Activated naive CD4-positive, alpha-beta T cell treated with anti-CD3 and anti-CD28 coated beads, Interleukin-2, amount 10 ng/mL, durations not matched to agents 7 days and 5 days (primary cell): ENCODE measurements around the gene TSHZ2.

ENCODE experiments used
- CTCF ChIA-PET: fragments of 350-600 bp; sonication (Branson Sonifier 250); formaldehyde crosslinking; loops from one replicate; lab custom pipeline; 2021; ENCODE audit warnings: antibody characterized with exemption; lab: Charles Lee
- DNase-seq: peaks from one replicate; pipeline ENCODE4 v3.0.0-alpha.2; 2020
- H3K27ac Mint-ChIP-seq: one replicate; pipeline ENCODE4 v1.8.0; 2021; ENCODE audit warnings: mild to moderate bottlenecking, moderate library complexity, mixed read lengths
- H3K27me3 Mint-ChIP-seq: one replicate; pipeline ENCODE4 v1.8.0; 2021; ENCODE audit warnings: mild to moderate bottlenecking, mixed read lengths
- H3K36me3 Mint-ChIP-seq: one replicate; pipeline ENCODE4 v1.8.0; 2021; ENCODE audit warnings: mixed read lengths
- H3K4me1 Mint-ChIP-seq: one replicate; pipeline ENCODE4 v1.8.0; 2021; ENCODE audit warnings: mixed read lengths
- H3K4me3 Mint-ChIP-seq: one replicate; pipeline ENCODE4 v1.8.0; 2021; ENCODE audit warnings: mild to moderate bottlenecking, moderate library complexity, mixed read lengths
- H3K9me3 Mint-ChIP-seq: one replicate; pipeline ENCODE4 v1.8.0; 2021; ENCODE audit warnings: mixed read lengths

The TSHZ2 gene

DNA sequence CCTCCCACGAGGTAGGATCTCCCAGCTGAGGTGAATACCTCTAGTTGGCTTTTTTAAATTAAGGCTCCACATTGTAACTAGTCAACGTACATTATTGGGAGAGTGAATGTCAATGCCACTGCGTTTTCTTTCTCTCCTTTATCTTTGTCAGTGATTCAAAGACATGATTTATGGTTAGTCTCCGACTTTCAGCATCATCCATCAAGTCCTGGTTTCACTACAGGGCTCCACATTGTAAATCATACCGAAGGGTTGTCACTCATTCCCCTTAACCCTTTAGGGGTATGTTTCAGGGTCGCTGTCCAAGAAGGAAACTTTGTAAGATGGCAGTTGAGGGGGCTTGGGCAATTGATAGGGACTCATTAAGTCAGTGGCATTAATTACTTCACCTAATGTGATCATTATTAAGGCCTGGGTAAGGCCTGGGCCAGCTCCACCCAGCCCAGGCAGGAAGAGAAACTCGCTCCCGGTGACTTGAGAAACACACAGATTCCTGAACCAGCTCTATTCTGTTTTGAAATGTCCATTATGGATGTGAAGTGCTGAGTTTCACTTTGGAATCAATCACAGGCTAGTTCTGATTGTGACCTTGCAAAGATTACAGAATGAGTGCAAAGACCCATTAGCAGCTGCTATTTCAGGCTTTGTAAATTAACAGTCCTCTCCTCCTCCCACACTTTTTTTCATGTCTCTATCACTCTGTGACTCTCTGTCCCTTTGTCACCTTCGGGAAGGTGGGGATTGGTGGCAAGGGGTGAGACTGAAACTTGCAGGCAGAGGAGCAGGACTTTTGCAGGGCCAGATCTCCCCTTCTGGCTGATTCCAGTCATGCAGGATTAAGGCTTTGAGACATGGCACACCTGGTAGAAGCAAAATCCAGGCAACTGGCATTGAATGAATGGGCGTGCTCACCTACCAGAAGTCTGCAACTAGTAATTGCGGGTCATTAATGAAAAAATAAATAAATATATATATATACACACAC, 222.4 kb downstream of the TSHZ2 start:
- Mint-ChIP-seq H3K27ac (no peak overlapping the region), H3K36me3 (no peaks in the 10 kb centered on the region), H3K4me1 (no peaks in the 10 kb centered on the region), H3K27me3 (no peaks in the 10 kb centered on the region), H3K9me3 (no peaks in the 10 kb centered on the region), H3K4me3 (no peak overlapping the region)
- no peak for DNase-seq
- CTCF ChIA-PET = no interaction called here

GRCh38 chr20:53195876-53196610, 223.9 kb downstream of the TSHZ2 start:
- Mint-ChIP-seq H3K4me3 (no peak overlapping the region), H3K4me1 (no peaks in the 10 kb centered on the region), H3K27ac (no peak overlapping the region), H3K36me3 (no peaks in the 10 kb centered on the region), H3K9me3 (no peaks in the 10 kb centered on the region), H3K27me3 (no peaks in the 10 kb centered on the region)
- no peak for DNase-seq
- CTCF ChIA-PET = no interaction called here

DNA sequence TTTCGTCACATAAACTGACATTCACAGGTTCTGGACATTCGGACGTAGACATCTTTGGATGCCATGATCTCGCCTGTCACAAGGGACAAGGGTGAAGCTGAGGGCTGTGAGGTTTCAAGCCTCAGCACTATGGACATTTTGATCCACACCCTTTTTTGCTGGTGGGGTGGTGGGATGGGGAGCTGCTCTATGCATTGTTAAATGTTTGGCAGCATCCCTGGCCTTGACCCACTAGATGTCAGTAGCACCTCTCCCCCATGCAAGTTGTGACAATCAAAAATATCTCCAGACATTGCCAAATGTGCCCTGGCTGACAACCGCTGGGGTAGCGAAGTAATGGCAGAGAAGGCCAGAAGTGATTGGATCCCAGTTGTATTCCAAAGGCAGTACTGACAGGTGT, 229.4 kb downstream of the TSHZ2 start:
- Mint-ChIP-seq H3K9me3 (no peaks in the 10 kb centered on the region), H3K4me3 (no peak overlapping the region), H3K36me3 (no peaks in the 10 kb centered on the region), H3K27ac (no peak overlapping the region), H3K4me1 (no peaks in the 10 kb centered on the region), H3K27me3 (no peaks in the 10 kb centered on the region)
- CTCF ChIA-PET = no interaction called here
- no peak for DNase-seq

DNA sequence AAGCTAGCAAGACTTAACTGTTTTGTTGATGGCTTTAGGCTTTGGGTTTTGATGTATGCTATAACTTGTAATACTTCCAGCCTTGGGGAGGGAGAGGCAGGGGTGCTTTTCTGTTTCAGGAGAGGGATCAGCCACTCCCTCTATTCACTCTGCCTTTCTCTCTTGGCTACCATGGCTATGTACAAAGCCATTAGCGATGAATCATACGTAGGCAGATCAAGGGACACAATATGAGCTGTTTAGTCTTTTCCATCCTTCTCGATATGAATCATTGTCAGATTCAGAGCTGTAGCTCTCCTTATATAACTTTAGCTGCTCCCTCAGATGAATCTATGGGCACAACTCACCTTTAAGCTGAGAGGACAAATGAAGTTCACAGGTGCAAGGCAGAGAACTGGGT, 230.6 kb downstream of the TSHZ2 start:
- Mint-ChIP-seq H3K4me3 (no peak overlapping the region), H3K4me1 (peaks cover 7% of the 10 kb centered on the region), H3K36me3 (no peaks in the 10 kb centered on the region), H3K9me3 (no peaks in the 10 kb centered on the region), H3K27me3 (no peaks in the 10 kb centered on the region), H3K27ac (no peak overlapping the region)
- CTCF ChIA-PET = interaction anchor here (0.9 to 1.1 kb wide), 3 partner anchors 14 to 344 kb away, joined by 3 to 4 read pairs (median 3); no protein-coding TSS in a partner anchor
- no peak for DNase-seq

- no peak overlapping the region for H3K4me3 Mint-ChIP-seq
- no peaks in the 10 kb centered on the region for H3K36me3 Mint-ChIP-seq
- DNase-seq = no peak
- CTCF ChIA-PET = interaction anchor here (1.2 kb wide), 1 partner anchor 11 kb away, joined by 3 read pairs; no protein-coding TSS in a partner anchor
- peaks cover 24% of the 10 kb centered on the region for H3K4me1 Mint-ChIP-seq
- H3K27me3 Mint-ChIP-seq = no peaks in the 10 kb centered on the region
- H3K9me3 Mint-ChIP-seq = no peaks in the 10 kb centered on the region
- no peak overlapping the region for H3K27ac Mint-ChIP-seq
Observed at GRCh38 chr20:53205046-53205445, 232.9 kb downstream of the TSHZ2 start.

DNA sequence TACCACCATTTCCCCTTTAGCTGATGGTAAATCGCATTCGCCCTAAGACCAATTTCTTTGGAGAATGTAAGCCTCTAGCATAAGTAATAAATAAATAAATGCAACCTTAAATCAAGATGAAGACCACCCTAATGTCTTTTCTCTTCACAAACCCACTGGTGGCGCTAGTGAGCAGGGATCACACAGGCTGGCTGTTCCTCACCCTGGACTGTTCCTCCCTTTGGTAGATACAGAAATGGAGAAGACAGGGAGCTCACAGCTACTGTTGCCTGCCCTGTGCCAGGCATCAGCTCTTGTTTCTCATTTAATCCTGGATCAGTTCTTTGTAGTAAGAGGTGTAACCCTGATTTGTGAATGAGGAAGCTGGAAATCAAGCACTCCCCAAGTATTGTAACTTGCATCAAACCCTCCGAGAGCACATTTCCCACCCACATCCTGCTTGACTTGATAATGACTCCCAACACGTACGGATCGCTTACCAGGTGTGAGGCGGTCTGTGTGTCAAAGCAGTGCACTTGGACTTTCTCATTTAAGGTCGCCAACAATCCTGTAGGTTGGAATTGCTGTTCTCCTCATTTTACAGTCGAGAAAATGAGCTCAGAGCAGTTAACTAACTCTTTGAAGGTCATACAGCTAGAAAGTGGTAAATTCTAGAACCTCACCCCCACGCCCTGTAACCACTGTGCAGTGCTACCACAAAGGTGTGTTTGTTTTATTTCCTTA, 236.1 kb downstream of the TSHZ2 start:
- DNase-seq = peak; percentile 63
- peak overlapping the region; percentile 55 for H3K4me3 Mint-ChIP-seq
- no peaks in the 10 kb centered on the region for H3K9me3 Mint-ChIP-seq
- peaks cover 26% of the 10 kb centered on the region for H3K4me1 Mint-ChIP-seq
- CTCF ChIA-PET = interaction anchor here (0.7 to 2.0 kb wide), 11 partner anchors 8 to 804 kb away, joined by 3 to 8 read pairs (median 3); no protein-coding TSS in a partner anchor
- no peaks in the 10 kb centered on the region for H3K36me3 Mint-ChIP-seq
- H3K27ac Mint-ChIP-seq = peak overlapping the region; percentile 89
- H3K27me3 Mint-ChIP-seq = no peaks in the 10 kb centered on the region

- no peaks in the 10 kb centered on the region for H3K9me3 Mint-ChIP-seq
- peaks cover 40% of the 10 kb centered on the region for H3K4me1 Mint-ChIP-seq
- no peaks in the 10 kb centered on the region for H3K27me3 Mint-ChIP-seq
- no peaks in the 10 kb centered on the region for H3K36me3 Mint-ChIP-seq
- H3K4me3 Mint-ChIP-seq = no peak overlapping the region
- no peak for DNase-seq
- CTCF ChIA-PET = no interaction called here
- H3K27ac Mint-ChIP-seq = no peak overlapping the region
Observed at GRCh38 chr20:53210041-53210440, 237.9 kb downstream of the TSHZ2 start.

GRCh38 chr20:53210931-53211330, 238.8 kb downstream of the TSHZ2 start:
- H3K27ac Mint-ChIP-seq = no peak overlapping the region
- no peaks in the 10 kb centered on the region for H3K9me3 Mint-ChIP-seq
- no peak overlapping the region for H3K4me3 Mint-ChIP-seq
- DNase-seq = no peak
- no peaks in the 10 kb centered on the region for H3K27me3 Mint-ChIP-seq
- CTCF ChIA-PET = interaction anchor here (0.5 kb wide), 1 partner anchor 79 kb away, joined by 3 read pairs; no protein-coding TSS in a partner anchor
- peaks cover 2% of the 10 kb centered on the region for H3K36me3 Mint-ChIP-seq
- peaks cover 47% of the 10 kb centered on the region for H3K4me1 Mint-ChIP-seq

GRCh38 chr20:53212018-53212417, 239.9 kb downstream of the TSHZ2 start:
- peaks cover 2% of the 10 kb centered on the region for H3K36me3 Mint-ChIP-seq
- no peak overlapping the region for H3K27ac Mint-ChIP-seq

DNA sequence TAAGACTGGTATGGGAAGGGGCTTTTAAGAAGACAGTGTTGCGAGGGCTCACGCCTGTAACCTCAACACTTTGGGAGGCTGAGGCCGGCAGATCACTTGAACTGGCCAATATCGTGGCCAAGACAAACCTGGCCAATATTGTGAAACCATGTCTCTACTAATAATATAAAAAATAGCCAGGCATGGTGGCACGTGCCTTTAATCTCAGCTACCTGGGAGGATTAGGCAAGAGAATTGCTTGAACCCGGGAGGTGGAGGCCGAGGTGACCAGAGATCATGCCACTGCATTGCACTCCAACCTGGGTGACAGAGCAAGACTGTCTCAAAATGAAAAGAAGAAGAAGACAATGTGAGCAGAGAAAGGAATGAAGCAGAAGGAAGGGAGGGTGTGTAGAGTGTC, 242.2 kb downstream of the TSHZ2 start:
- Mint-ChIP-seq H3K36me3 (peaks cover 2% of the 10 kb centered on the region), H3K4me1 (peaks cover 39% of the 10 kb centered on the region), H3K9me3 (no peaks in the 10 kb centered on the region), H3K27ac (peak overlapping the region; percentile 86), H3K27me3 (no peaks in the 10 kb centered on the region), H3K4me3 (no peak overlapping the region)
- no peak for DNase-seq
- CTCF ChIA-PET = interaction anchor here (1.2 kb wide), 1 partner anchor 77 kb away, joined by 5 read pairs; no protein-coding TSS in a partner anchor

More at GRCh38 chr20:53212018-53212417, 239.9 kb downstream of the TSHZ2 start:
- DNase-seq = no peak
- no peaks in the 10 kb centered on the region for H3K27me3 Mint-ChIP-seq
- peaks cover 54% of the 10 kb centered on the region for H3K4me1 Mint-ChIP-seq
- H3K4me3 Mint-ChIP-seq = no peak overlapping the region
- no peaks in the 10 kb centered on the region for H3K9me3 Mint-ChIP-seq
- CTCF ChIA-PET = no interaction called here

GRCh38 chr20:53215166-53215565, 243.0 kb downstream of the TSHZ2 start:
- H3K27ac Mint-ChIP-seq = peak overlapping the region; percentile 86
- peaks cover 36% of the 10 kb centered on the region for H3K4me1 Mint-ChIP-seq
- H3K27me3 Mint-ChIP-seq = no peaks in the 10 kb centered on the region
- peaks cover 2% of the 10 kb centered on the region for H3K36me3 Mint-ChIP-seq
- peaks cover 1% of the 10 kb centered on the region for H3K9me3 Mint-ChIP-seq
- H3K4me3 Mint-ChIP-seq = peak overlapping the region; percentile 16
- CTCF ChIA-PET = interaction anchor here (0.7 to 2.5 kb wide), 8 partner anchors 9 to 1069 kb away, joined by 3 to 13 read pairs (median 4); no protein-coding TSS in a partner anchor
- DNase-seq = peak; percentile 50

- CTCF ChIA-PET = interaction anchor here (0.6 to 2.5 kb wide), 25 partner anchors 8 to 975 kb away, joined by 3 to 13 read pairs (median 3); no protein-coding TSS in a partner anchor
- Mint-ChIP-seq H3K4me1 (peaks cover 36% of the 10 kb centered on the region), H3K4me3 (peak overlapping the region; percentile 14), H3K27me3 (no peaks in the 10 kb centered on the region), H3K9me3 (peaks cover 4% of the 10 kb centered on the region), H3K27ac (peak overlapping the region; percentile 47), H3K36me3 (peaks cover 2% of the 10 kb centered on the region)
- DNase-seq = no peak
Observed at GRCh38 chr20:53216478-53216855, 244.3 kb downstream of the TSHZ2 start.

- no peaks in the 10 kb centered on the region for H3K27me3 Mint-ChIP-seq
- H3K4me1 Mint-ChIP-seq = peaks cover 36% of the 10 kb centered on the region
- peak; percentile 87 for DNase-seq
- H3K4me3 Mint-ChIP-seq = peak overlapping the region; percentile 14
- peaks cover 4% of the 10 kb centered on the region for H3K9me3 Mint-ChIP-seq
- H3K36me3 Mint-ChIP-seq = peaks cover 2% of the 10 kb centered on the region
- CTCF ChIA-PET = interaction anchor here (0.5 to 2.5 kb wide), 19 partner anchors 8 to 1430 kb away, joined by 3 to 13 read pairs (median 4); no protein-coding TSS in a partner anchor
- H3K27ac Mint-ChIP-seq = peak overlapping the region; percentile 47
Observed at GRCh38 chr20:53216856-53217576, 244.9 kb downstream of the TSHZ2 start.
